Measurements from ENCODE around the gene FRAS1.
"Not testable (repeated sequence)": the region's sequence is repeated elsewhere in the genome, so short reads cannot be mapped to it uniquely, and the experiment has no call there.

The FRAS1 gene

GRCh38 chr4:78218260-78218659, 161.1 kb downstream of the FRAS1 start:
- DNase-seq = no peak

GRCh38 chr4:78219825-78220224, 162.7 kb downstream of the FRAS1 start:
- no peak for DNase-seq

- DNase-seq = no peak
These were observed 163.2 kb downstream of the FRAS1 start for GRCh38 chr4:78220283-78220682.

- DNase-seq = no peak
These were observed 165.6 kb downstream of the FRAS1 start for GRCh38 chr4:78222575-78223186.

GRCh38 chr4:78225236-78225635, 168.1 kb downstream of the FRAS1 start:
- DNase-seq = no peak

- DNase-seq = no peak
These were observed 169.2 kb downstream of the FRAS1 start for GRCh38 chr4:78226279-78226678.

GRCh38 chr4:78227411-78228057, 170.4 kb downstream of the FRAS1 start:
- DNase-seq = no peak

- no peak for DNase-seq
These were observed 178.7 kb downstream of the FRAS1 start for GRCh38 chr4:78235800-78236199.

GRCh38 chr4:78237360-78237759, 180.2 kb downstream of the FRAS1 start:
- no peak for DNase-seq

GRCh38 chr4:78242071-78242470, 184.9 kb downstream of the FRAS1 start:
- no peak for DNase-seq

- DNase-seq = no peak
These were observed 187.8 kb downstream of the FRAS1 start for GRCh38 chr4:78244705-78245485.

GRCh38 chr4:78247536-78248285, 190.6 kb downstream of the FRAS1 start:
- no peak for DNase-seq

GRCh38 chr4:78250500-78250899, 193.4 kb downstream of the FRAS1 start:
- DNase-seq = no peak

- DNase-seq = not testable (repeated sequence)
These were observed 195.7 kb downstream of the FRAS1 start for GRCh38 chr4:78252773-78253172.

GRCh38 chr4:78254893-78255292, 197.8 kb downstream of the FRAS1 start:
- no peak for DNase-seq

GRCh38 chr4:78265006-78265405, 207.9 kb downstream of the FRAS1 start:
- no peak for DNase-seq

- no peak for DNase-seq
These were observed 210.7 kb downstream of the FRAS1 start for GRCh38 chr4:78267790-78268189.

- no peak for DNase-seq
These were observed 211.5 kb downstream of the FRAS1 start for GRCh38 chr4:78268597-78268996.

GRCh38 chr4:78275450-78275849, 218.3 kb downstream of the FRAS1 start:
- not testable (repeated sequence) for DNase-seq

- DNase-seq = no peak
These were observed 229.2 kb downstream of the FRAS1 start for GRCh38 chr4:78286281-78286680.

- DNase-seq = no peak
These were observed 231.2 kb downstream of the FRAS1 start for GRCh38 chr4:78288327-78288726.

GRCh38 chr4:78291277-78291676, 234.2 kb downstream of the FRAS1 start:
- no peak for DNase-seq

- DNase-seq = no peak
These were observed 235.2 kb downstream of the FRAS1 start for GRCh38 chr4:78292341-78292740.
